ENCODE data around the gene ADCY7.

The ADCY7 gene

DNA sequence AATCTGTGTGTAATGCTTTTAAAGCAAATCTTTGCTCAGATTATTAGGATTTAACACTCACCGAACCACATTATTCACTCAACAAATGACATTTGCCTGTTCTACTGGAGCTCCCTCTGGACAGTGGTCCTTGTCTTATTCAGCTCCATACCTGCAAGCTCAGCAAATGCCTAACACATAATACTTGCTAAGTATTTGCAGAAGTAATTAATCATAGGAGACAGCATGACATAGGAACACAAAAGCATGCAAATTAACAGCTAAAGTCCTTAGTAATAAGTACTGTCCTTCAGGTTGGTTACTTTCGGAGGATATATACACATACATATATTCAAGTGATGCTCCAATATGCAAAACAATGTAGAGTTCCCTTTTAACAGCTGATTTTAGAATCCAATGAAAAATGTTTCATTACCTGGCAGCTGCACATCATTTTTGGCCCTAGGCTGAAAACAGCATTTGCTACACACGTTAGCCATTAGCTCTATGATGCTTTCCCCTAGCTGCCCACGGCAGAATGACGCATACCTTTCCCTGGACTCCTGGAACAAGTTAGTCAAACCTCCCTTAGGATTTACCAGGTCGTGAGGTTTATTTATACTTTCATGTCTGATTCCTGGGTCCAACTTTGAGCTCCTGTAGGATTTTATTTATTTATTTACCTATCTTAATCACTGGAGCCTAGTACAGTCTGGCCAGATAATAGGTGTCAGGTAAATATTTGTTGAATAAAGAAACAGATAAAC is 93.9 kb downstream of the ADCY7 start:
- Histone ChIP-seq H3K27me3 (ENCODE audit: insufficient read depth, low read length) (no peaks in the 10 kb centered on the region), H2AFZ (ENCODE audit: low read depth, low read length) (no peak overlapping the region), H3K36me3 (ENCODE audit: insufficient read depth, low read length) (peaks cover 78% of the 10 kb centered on the region), H3K4me1 (ENCODE audit: insufficient read depth, low read length) (no peaks in the 10 kb centered on the region), H3K9me3 (ENCODE audit: low read length) (no peaks in the 10 kb centered on the region), H3K4me3 (ENCODE audit: low read length) (no peak overlapping the region)

DNA sequence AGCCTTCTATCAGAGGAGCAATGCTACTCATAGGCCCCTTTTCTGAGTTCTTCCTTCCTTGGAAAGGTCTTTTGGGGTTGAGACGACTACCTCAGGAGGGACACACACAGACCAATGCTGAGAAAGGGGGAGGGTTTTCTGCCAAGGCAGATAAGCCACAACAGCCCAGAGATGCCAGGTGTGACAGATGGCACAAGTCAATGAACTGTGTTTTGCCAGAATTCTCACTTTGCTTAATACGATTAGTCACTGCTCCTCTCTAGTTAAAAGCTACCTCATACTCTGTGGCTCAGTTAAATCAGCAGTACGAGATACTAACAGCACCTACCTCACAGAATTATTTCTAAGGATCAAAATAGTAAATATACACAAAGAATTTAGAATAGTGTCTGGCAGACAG is 94.4 kb downstream of the ADCY7 start:
- Histone ChIP-seq H3K4me1 (ENCODE audit: insufficient read depth, low read length) (peaks cover under 1% of the 10 kb centered on the region), H3K4me3 (ENCODE audit: low read length) (no peak overlapping the region), H3K9me3 (ENCODE audit: low read length) (no peaks in the 10 kb centered on the region)

DNA sequence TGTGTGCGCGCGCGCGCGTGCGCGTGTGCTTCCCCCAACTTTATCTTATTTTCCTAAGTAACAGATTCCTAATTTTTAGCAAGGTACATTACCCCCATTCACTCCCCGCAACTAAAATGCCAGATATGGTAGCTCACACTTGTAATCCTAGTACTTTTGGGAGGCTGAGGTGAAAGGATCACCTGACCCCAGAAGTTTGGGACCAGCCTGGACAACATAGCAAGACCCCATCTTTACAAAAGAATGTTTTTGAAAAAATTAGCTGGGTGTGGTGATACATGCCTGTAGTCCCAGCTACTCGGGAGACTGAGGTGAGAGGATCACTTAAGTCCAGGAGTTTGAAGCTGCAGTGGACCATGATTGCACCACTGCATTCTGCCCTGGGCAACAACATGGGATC is 97.3 kb downstream of the ADCY7 start:
- H3K9me3 ChIP-seq (ENCODE audit: low read length): no peaks in the 10 kb centered on the region
- peaks cover 81% of the 10 kb centered on the region for H3K36me3 ChIP-seq (ENCODE audit: insufficient read depth, low read length)
- H2AFZ ChIP-seq (ENCODE audit: low read depth, low read length): no peak overlapping the region
- peaks cover 16% of the 10 kb centered on the region for H3K4me1 ChIP-seq (ENCODE audit: insufficient read depth, low read length)
- no peak overlapping the region for H3K4me3 ChIP-seq (ENCODE audit: low read length)
- H3K27me3 ChIP-seq (ENCODE audit: insufficient read depth, low read length): no peaks in the 10 kb centered on the region

More for the DNA sequence above, 94.4 kb downstream of the ADCY7 start:
- no peak overlapping the region for H2AFZ ChIP-seq (ENCODE audit: low read depth, low read length)
- no peaks in the 10 kb centered on the region for H3K27me3 ChIP-seq (ENCODE audit: insufficient read depth, low read length)
- H3K36me3 ChIP-seq (ENCODE audit: insufficient read depth, low read length): peaks cover 84% of the 10 kb centered on the region

DNA sequence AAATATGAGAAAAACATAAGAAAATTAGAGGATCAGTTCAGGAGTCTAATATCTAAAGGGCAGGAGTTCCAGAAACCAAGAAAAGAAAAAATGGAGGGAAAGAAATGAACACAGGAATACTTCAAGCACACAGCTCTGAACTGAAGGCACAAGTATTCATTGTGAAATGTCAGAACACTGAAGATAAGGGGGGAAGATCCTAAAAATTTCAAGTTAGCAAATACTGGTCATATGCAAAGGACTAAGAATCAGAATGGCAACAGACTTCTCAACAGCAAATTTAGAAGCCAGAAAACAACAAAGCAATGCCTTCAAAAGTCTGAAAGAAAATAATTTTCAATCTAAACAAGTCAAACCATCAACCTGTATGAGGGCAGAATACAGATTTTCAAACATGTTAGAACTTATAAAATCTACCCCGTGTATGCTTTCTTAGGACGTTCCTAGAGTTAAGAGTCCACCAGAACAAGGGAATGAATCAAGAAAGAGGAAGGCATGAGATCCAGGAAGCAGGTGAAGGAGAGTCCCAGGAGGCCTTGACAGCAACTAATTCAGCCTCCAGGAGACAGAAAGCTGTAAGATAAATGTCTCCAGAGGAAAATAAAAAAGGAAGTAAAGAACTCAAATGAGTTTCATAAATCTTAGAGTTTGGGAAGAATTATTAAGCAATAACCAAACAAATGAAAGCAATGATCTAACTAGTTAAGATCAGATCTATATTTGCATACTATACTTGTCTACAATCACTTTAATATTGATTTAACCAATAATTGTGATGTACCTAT is 99.6 kb downstream of the ADCY7 start:
- H3K36me3 ChIP-seq (ENCODE audit: insufficient read depth, low read length): peaks cover 60% of the 10 kb centered on the region
- H3K4me3 ChIP-seq (ENCODE audit: low read length): no peak overlapping the region

More for the DNA sequence above, 99.6 kb downstream of the ADCY7 start:
- peaks cover 16% of the 10 kb centered on the region for H3K4me1 ChIP-seq (ENCODE audit: insufficient read depth, low read length)
- H2AFZ ChIP-seq (ENCODE audit: low read depth, low read length): no peak overlapping the region
- no peaks in the 10 kb centered on the region for H3K27me3 ChIP-seq (ENCODE audit: insufficient read depth, low read length)
- H3K9me3 ChIP-seq (ENCODE audit: low read length): no peaks in the 10 kb centered on the region

Measured in neuron (in vitro differentiated cells).